CD4-positive, alpha-beta memory T cell (primary cell): ENCODE measurements around the gene SLC12A4. TPM values are rescaled to one million over a fixed set of nuclear protein-coding genes. Genes with fewer than 3 reads are reported as not detected.

Source experiments
- CTCF ChIA-PET: fragments of 350-600 bp; sonication (Branson Sonifier 250); formaldehyde crosslinking; loops from one replicate; lab custom pipeline; 2021; ENCODE audit warnings: inconsistent platforms; ENCODE audit not compliant: partially characterized antibody; lab: Charles Lee
- POLR2A ChIA-PET: fragments of 350-600 bp; sonication (Branson Sonifier 250); formaldehyde crosslinking; loops from one replicate; lab custom pipeline; 2021; ENCODE audit not compliant: partially characterized antibody; lab: Charles Lee
- DNase-seq, 5 donors: peaks; one replicate each; pipeline versions ENCODE4 v3.0.0 to v3.0.0-alpha.2; 2020 to 2022; ENCODE audit warnings: mixed read lengths in 1 of 5
- H3K27ac ChIP-seq: one replicate; pipeline ENCODE4 v1.7.0; 2013; ENCODE audit warnings: low read depth, low read length
- H3K27me3 ChIP-seq: 2 replicates; pipeline ENCODE4 v1.7.0; 2013; ENCODE audit warnings: mild to moderate bottlenecking, low read length, moderate library complexity; ENCODE audit not compliant: insufficient read depth
- H3K36me3 ChIP-seq: 2 replicates; pipeline ENCODE4 v1.7.0; 2013; ENCODE audit warnings: mild to moderate bottlenecking, low read length, moderate library complexity; ENCODE audit not compliant: insufficient read depth
- H3K4me1 ChIP-seq: 2 replicates; pipeline ENCODE4 v1.7.0; 2013; ENCODE audit warnings: mild to moderate bottlenecking, low read length, moderate library complexity; ENCODE audit not compliant: insufficient read depth
- H3K4me3 ChIP-seq, 2 donors: one replicate each; pipeline ENCODE4 v1.7.0; 2013; ENCODE audit warnings: low read length in 2 of 2, mild to moderate bottlenecking in 1 of 2
- H3K9me3 ChIP-seq, 2 donors: one replicate each; pipeline ENCODE4 v1.7.0; 2013; ENCODE audit warnings: low read length in 2 of 2, control low read depth in 1 of 2; ENCODE audit not compliant: control insufficient read depth in 1 of 2
- H3K27ac Mint-ChIP-seq, 7 donors: one replicate each; pipeline ENCODE4 v1.8.0; 2020 to 2021; ENCODE audit warnings: mixed read lengths in 7 of 7, mild to moderate bottlenecking in 6 of 7, inconsistent platforms in 3 of 7, moderate library complexity in 3 of 7
- H3K27me3 Mint-ChIP-seq, 2 donors: one replicate each; pipeline ENCODE4 v1.8.0; 2020 to 2021; ENCODE audit warnings: mixed read lengths in 2 of 2
- H3K36me3 Mint-ChIP-seq, 2 donors: one replicate each; pipeline ENCODE4 v1.8.0; 2020 to 2021; ENCODE audit warnings: mixed read lengths in 2 of 2, inconsistent platforms in 1 of 2, mild to moderate bottlenecking in 1 of 2
- H3K4me1 Mint-ChIP-seq, 4 donors: one replicate each; pipeline ENCODE4 v1.8.0; 2020 to 2021; ENCODE audit warnings: mixed read lengths in 4 of 4, mild to moderate bottlenecking in 1 of 4
- H3K4me3 Mint-ChIP-seq, 8 donors: one replicate each; pipeline ENCODE4 v1.8.0; 2020 to 2021; ENCODE audit warnings: mixed read lengths in 8 of 8, mild to moderate bottlenecking in 7 of 8, moderate library complexity in 6 of 8, inconsistent platforms in 3 of 8
- H3K9me3 Mint-ChIP-seq, 8 donors: one replicate each; pipeline ENCODE4 v1.8.0; 2020 to 2021; ENCODE audit warnings: mixed read lengths in 8 of 8, mild to moderate bottlenecking in 5 of 8, inconsistent platforms in 3 of 8, moderate library complexity in 1 of 8
- intact Hi-C: fragments of 100-400 bp; cut with micrococcal nuclease; formaldehyde crosslinking; loops from one replicate; pipeline ENCODE4 v1.15.1; 2023
- polyA plus RNA-seq, 2 donors: library from polyadenylated mRNA; unstranded; fragments of 300-500 nt; fragmentation: Illumina TruSeq; gene quantifications; one replicate each; pipeline ENCODE4 v1.2.3, GENCODE V29; 2021
- total RNA-seq, 2 experiments: library from RNA; stranded (reverse); gene quantifications; one replicate each; pipeline ENCODE4 v1.2.3, GENCODE V29; 2021

The SLC12A4 gene
- total and polyA plus RNA-seq, 4 experiments from 2014 or later: 4.0 to 33.5 (median 19.1) TPM

- H3K27me3 Mint-ChIP-seq: no peaks in the 10 kb centered on the region
- peak overlapping the region; percentile 96 to 100 (median 99) for H3K4me3 Mint-ChIP-seq
- H3K9me3 Mint-ChIP-seq: peaks cover 0 to 3% (median 0%) of the 10 kb centered on the region in 8 donors
- Histone ChIP-seq H3K36me3 (peaks cover 36% of the 10 kb centered on the region), H3K27ac (peak overlapping the region; percentile 81), H3K4me3 (peak overlapping the region in 1 of 2 donors; percentile 98), H3K27me3 (no peaks in the 10 kb centered on the region), H3K9me3 (no peaks in the 10 kb centered on the region), H3K4me1 (peaks cover 30% of the 10 kb centered on the region)
- intact Hi-C loops: loop anchor here (1.0 kb wide), 5 partner anchors 42 to 373 kb away; partner anchors contain the start of genes CTCF, DPEP2 and PSKH1
- no peak for DNase-seq
- H3K36me3 Mint-ChIP-seq: peaks cover 15 to 40% of the 10 kb centered on the region in 2 donors
- CTCF ChIA-PET: interaction anchor here (1.0 to 3.3 kb wide), 10 partner anchors 8 to 414 kb away, joined by 3 to 16 read pairs (median 6); partner anchors contain the start of genes NFATC3 and NRN1L
- H3K27ac Mint-ChIP-seq: peak overlapping the region; percentile 96 to 99 (median 98)
- peaks cover 18 to 45% (median 35%) of the 10 kb centered on the region in 4 donors for H3K4me1 Mint-ChIP-seq
- POLR2A ChIA-PET: interaction anchor here (0.7 to 7.3 kb wide), 45 partner anchors 9 to 453 kb away, joined by 3 to 49 read pairs (median 7); partner anchors contain the start of genes ACD, ATP6V0D1, CENPT and DDX28
Observed at GRCh38 chr16:67935101-67935401, 33.4 kb downstream of the SLC12A4 start.

- ChIA-PET CTCF (interaction anchor here (1.5 to 3.3 kb wide), 8 partner anchors 8 to 414 kb away, joined by 3 to 16 read pairs (median 7); partner anchors contain the start of gene NRN1L), POLR2A (interaction anchor here (1.0 to 7.3 kb wide), 29 partner anchors 8 to 453 kb away, joined by 3 to 49 read pairs (median 11); partner anchors contain the start of genes ATP6V0D1, DDX28, DUS2 and EDC4)
- H3K9me3 Mint-ChIP-seq: peaks cover 0 to 3% (median 0%) of the 10 kb centered on the region in 8 donors
- H3K4me3 Mint-ChIP-seq: peak overlapping the region in 5 of 8 donors; percentile 36 to 100 (median 98)
- no peak for DNase-seq
- peaks cover 15 to 45% of the 10 kb centered on the region in 2 donors for H3K36me3 Mint-ChIP-seq
- H3K4me1 ChIP-seq: peaks cover 25% of the 10 kb centered on the region
- peaks cover 41% of the 10 kb centered on the region for H3K36me3 ChIP-seq
- H3K27me3 Mint-ChIP-seq: no peaks in the 10 kb centered on the region
- H3K27ac Mint-ChIP-seq: peak overlapping the region; percentile 15 to 99 (median 98)
- no peaks in the 10 kb centered on the region for H3K9me3 ChIP-seq
- intact Hi-C loops: loop anchor here (1.0 kb wide), 5 partner anchors 41 to 372 kb away; partner anchors contain the start of genes CTCF, DPEP2 and PSKH1
- H3K4me1 Mint-ChIP-seq: peaks cover 14 to 40% (median 30%) of the 10 kb centered on the region in 4 donors
- no peaks in the 10 kb centered on the region for H3K27me3 ChIP-seq
- H3K4me3 ChIP-seq: no peak overlapping the region
- H3K27ac ChIP-seq: peak overlapping the region; percentile 81
Observed at GRCh38 chr16:67934306-67935100, 33.9 kb downstream of the SLC12A4 start.

- H3K4me1 ChIP-seq: peaks cover 22% of the 10 kb centered on the region
Observed at GRCh38 chr16:67933805-67934204, 34.6 kb downstream of the SLC12A4 start.

GRCh38 chr16:67932462-67932840 is 36.0 kb downstream of the SLC12A4 start:
- Histone ChIP-seq H3K4me3 (no peak overlapping the region), H3K36me3 (peaks cover 55% of the 10 kb centered on the region), H3K27me3 (no peaks in the 10 kb centered on the region), H3K4me1 (peaks cover 25% of the 10 kb centered on the region), H3K9me3 (no peaks in the 10 kb centered on the region), H3K27ac (no peak overlapping the region)
- ChIA-PET POLR2A (interaction anchor here (1.2 to 2.4 kb wide), 3 partner anchors 10 to 116 kb away, joined by 3 to 11 read pairs (median 4); no protein-coding TSS in a partner anchor), CTCF (interaction anchor here (0.9 to 1.9 kb wide), 5 partner anchors 9 to 260 kb away, joined by 3 to 8 read pairs (median 6); no protein-coding TSS in a partner anchor)
- Mint-ChIP-seq H3K4me3 (no peak overlapping the region), H3K9me3 (peaks cover 0 to 3% (median 0%) of the 10 kb centered on the region in 8 donors), H3K4me1 (peaks cover 16 to 41% (median 32%) of the 10 kb centered on the region in 4 donors), H3K36me3 (peaks cover 15 to 54% of the 10 kb centered on the region in 2 donors), H3K27ac (peak overlapping the region in 3 of 7 donors; percentile 17 to 47 (median 46)), H3K27me3 (no peaks in the 10 kb centered on the region)
- intact Hi-C loops: no loop called here
- no peak for DNase-seq

More at GRCh38 chr16:67933805-67934204, 34.6 kb downstream of the SLC12A4 start:
- Mint-ChIP-seq H3K4me3 (peak overlapping the region in 3 of 8 donors; percentile 10 to 43 (median 25)), H3K36me3 (peaks cover 15 to 45% of the 10 kb centered on the region in 2 donors), H3K9me3 (peaks cover 0 to 3% (median 0%) of the 10 kb centered on the region in 8 donors), H3K27ac (peak overlapping the region in 6 of 7 donors; percentile 15 to 81 (median 46)), H3K4me1 (peaks cover 14 to 35% (median 27%) of the 10 kb centered on the region in 4 donors), H3K27me3 (no peaks in the 10 kb centered on the region)
- no peak for DNase-seq
- peaks cover 45% of the 10 kb centered on the region for H3K36me3 ChIP-seq
- no peaks in the 10 kb centered on the region for H3K27me3 ChIP-seq
- intact Hi-C loops: no loop called here
- POLR2A ChIA-PET: interaction anchor here (1.0 to 7.3 kb wide), 15 partner anchors 11 to 452 kb away, joined by 3 to 49 read pairs (median 11); partner anchors contain the start of genes ATP6V0D1, DDX28, DUS2 and EDC4
- no peaks in the 10 kb centered on the region for H3K9me3 ChIP-seq
- CTCF ChIA-PET: interaction anchor here (1.5 to 2.9 kb wide), 4 partner anchors 9 to 413 kb away, joined by 3 to 14 read pairs (median 9); no protein-coding TSS in a partner anchor
- H3K4me3 ChIP-seq: no peak overlapping the region
- no peak overlapping the region for H3K27ac ChIP-seq

GRCh38 chr16:67931712-67932461 is 36.5 kb downstream of the SLC12A4 start, which contains the start of gene CTRL:
Gene CTRL (minus strand): TSS chr16:67931862. CDS start chr16:67931852, 10 bp downstream.
- no peak within 1 kb of the TSS for H3K27ac ChIP-seq
- intact Hi-C loops: no loop called here
- CTCF ChIA-PET: interaction anchor here (0.7 to 5.3 kb wide), 8 partner anchors 9 to 411 kb away, joined by 3 to 30 read pairs (median 5); no protein-coding TSS in a partner anchor

GRCh38 chr16:67930678-67931211 is 37.7 kb downstream of the SLC12A4 start:
- no peaks in the 10 kb centered on the region for H3K27me3 Mint-ChIP-seq
- CTCF ChIA-PET: interaction anchor here (0.7 to 8.8 kb wide), 4 partner anchors 47 to 409 kb away, joined by 3 to 61 read pairs (median 20); partner anchors contain the start of gene NRN1L
- no peak overlapping the region for H3K4me3 Mint-ChIP-seq
- Histone ChIP-seq H3K27me3 (no peaks in the 10 kb centered on the region), H3K27ac (no peak overlapping the region), H3K9me3 (no peaks in the 10 kb centered on the region), H3K4me1 (peaks cover 18% of the 10 kb centered on the region), H3K36me3 (peaks cover 56% of the 10 kb centered on the region), H3K4me3 (no peak overlapping the region)
- no peak for DNase-seq
- H3K4me1 Mint-ChIP-seq: peaks cover 9 to 33% (median 22%) of the 10 kb centered on the region in 4 donors
- H3K27ac Mint-ChIP-seq: peak overlapping the region in 1 of 7 donors; percentile 35
- peaks cover 14 to 45% of the 10 kb centered on the region in 2 donors for H3K36me3 Mint-ChIP-seq
- POLR2A ChIA-PET: interaction anchor here (1.0 to 1.4 kb wide), 3 partner anchors 38 to 48 kb away, joined by 3 to 6 read pairs (median 3); partner anchors contain the start of gene PSKH1
- intact Hi-C loops: no loop called here
- H3K9me3 Mint-ChIP-seq: peaks cover 0 to under 1% (median 0%) of the 10 kb centered on the region in 8 donors

More at GRCh38 chr16:67931712-67932461, 36.5 kb downstream of the SLC12A4 start, which contains the start of gene CTRL:
- Histone ChIP-seq H3K4me1 (peaks cover 19% of the 10 kb centered on the region), H3K27me3 (no peaks in the 10 kb centered on the region), H3K4me3 (no peak within 1 kb of the TSS), H3K36me3 (peaks cover 56% of the 10 kb centered on the region), H3K9me3 (no peaks in the 10 kb centered on the region)
- Mint-ChIP-seq H3K27me3 (no peaks in the 10 kb centered on the region), H3K36me3 (peaks cover 15 to 50% of the 10 kb centered on the region in 2 donors), H3K4me3 (no peak within 1 kb of the TSS), H3K9me3 (peaks cover 0 to 3% (median 0%) of the 10 kb centered on the region in 8 donors), H3K27ac (peak within 1 kb of the TSS in 6 of 7 donors; percentile 46 to 53 (median 47)), H3K4me1 (peaks cover 11 to 36% (median 26%) of the 10 kb centered on the region in 4 donors)
- POLR2A ChIA-PET: interaction anchor here (1.0 to 2.4 kb wide), 6 partner anchors 11 to 115 kb away, joined by 3 to 11 read pairs (median 4); partner anchors contain the start of gene PSKH1
- no peak for DNase-seq
